IgD-negative memory B cell (primary cell): ENCODE data around the gene RFX8. TPM values are rescaled to one million over a fixed set of nuclear protein-coding genes. Genes with fewer than 3 reads are reported as not detected.
"Not testable (repeated sequence)": the region's sequence is repeated elsewhere in the genome, so short reads cannot be mapped to it uniquely, and the experiment has no call there.

Experiments
- H3K27ac Mint-ChIP-seq, 3 donors: one replicate each; pipeline ENCODE4 v1.8.0; 2020 to 2022; ENCODE audit warnings: mild to moderate bottlenecking in 3 of 3, mixed read lengths in 3 of 3, moderate library complexity in 1 of 3
- H3K27me3 Mint-ChIP-seq: one replicate; pipeline ENCODE4 v1.8.0; 2021; ENCODE audit warnings: mixed read lengths
- H3K36me3 Mint-ChIP-seq: one replicate; pipeline ENCODE4 v1.8.0; 2020; ENCODE audit warnings: mild to moderate bottlenecking, mixed read lengths
- H3K4me1 Mint-ChIP-seq, 3 donors: one replicate each; pipeline ENCODE4 v1.8.0; 2020 to 2022; ENCODE audit warnings: mixed read lengths in 3 of 3, mild to moderate bottlenecking in 1 of 3
- H3K4me3 Mint-ChIP-seq, 4 donors: one replicate each; pipeline ENCODE4 v1.8.0; 2020 to 2022; ENCODE audit warnings: mild to moderate bottlenecking in 4 of 4, mixed read lengths in 4 of 4, moderate library complexity in 3 of 4
- H3K9me3 Mint-ChIP-seq, 3 donors: one replicate each; pipeline ENCODE4 v1.8.0; 2020 to 2021; ENCODE audit warnings: mixed read lengths in 3 of 3, mild to moderate bottlenecking in 1 of 3
- polyA plus RNA-seq: library from polyadenylated mRNA; unstranded; fragments of 300-500 nt; fragmentation: Illumina TruSeq; gene quantifications from one replicate; pipeline ENCODE4 v1.2.3, GENCODE V29; 2021

The RFX8 gene
- polyA plus RNA-seq, 1 donor from 2014 or later: not detected

DNA sequence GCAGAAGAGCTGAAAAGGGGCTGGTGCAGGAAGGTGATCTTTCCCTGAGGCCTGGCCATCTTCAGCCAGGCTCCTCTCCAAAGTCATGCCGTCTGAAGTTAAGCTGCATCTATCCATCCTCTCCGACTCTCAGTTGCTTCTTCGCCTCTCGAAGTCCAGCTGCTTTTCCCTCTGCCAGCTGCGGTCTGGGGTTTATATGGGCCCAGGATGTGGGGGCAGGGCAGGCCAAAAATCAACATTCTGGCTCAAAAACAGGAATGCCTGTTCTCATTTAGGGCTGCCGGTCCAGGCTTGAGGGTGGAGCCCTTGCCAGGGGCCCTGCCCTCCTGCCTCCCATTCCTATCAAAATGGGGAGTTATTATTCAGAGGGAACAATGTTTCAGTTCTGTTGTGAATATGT lies 118.9 kb downstream of the RFX8 start:
- Mint-ChIP-seq H3K4me3 (no peak overlapping the region), H3K27me3 (peaks cover 2% of the 10 kb centered on the region), H3K9me3 (no peaks in the 10 kb centered on the region), H3K36me3 (no peaks in the 10 kb centered on the region), H3K27ac (no peak overlapping the region), H3K4me1 (peaks cover 9 to 13% (median 12%) of the 10 kb centered on the region in 3 donors)

DNA sequence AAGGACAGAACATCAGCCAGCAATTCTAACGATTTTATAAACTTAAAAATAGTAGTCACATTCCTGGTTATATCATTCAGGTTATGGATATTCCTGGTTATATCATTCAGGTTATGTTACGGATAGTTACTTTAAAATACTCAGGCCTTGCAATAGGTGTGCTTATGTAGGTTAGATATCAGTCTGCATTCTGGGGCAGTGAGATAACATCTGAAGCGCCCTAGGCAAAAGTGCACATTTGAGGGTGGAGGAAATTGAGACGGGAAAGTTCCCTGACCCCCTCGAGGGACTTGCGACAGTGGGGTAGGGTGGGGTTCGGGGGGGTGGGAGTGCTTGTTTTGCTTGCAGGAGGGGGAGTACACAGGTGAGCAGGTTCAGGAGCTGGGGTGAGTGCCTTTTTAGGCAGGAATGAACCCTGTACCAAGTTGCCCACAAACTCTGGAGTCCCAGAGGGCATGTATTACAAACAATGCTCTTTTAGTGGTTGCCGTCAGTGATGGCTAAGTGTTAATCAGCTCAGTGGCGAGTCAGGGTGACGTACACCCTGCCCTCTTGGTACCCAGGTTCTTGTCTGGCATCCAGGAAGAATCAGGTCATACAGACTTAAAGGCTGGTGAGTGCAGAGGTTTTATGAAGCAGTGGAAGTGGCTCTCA lies 119.4 kb downstream of the RFX8 start:
- peaks cover 6 to 14% (median 10%) of the 10 kb centered on the region in 3 donors for H3K4me1 Mint-ChIP-seq
- peak overlapping the region in 1 of 3 donors; percentile 33 for H3K27ac Mint-ChIP-seq
- H3K36me3 Mint-ChIP-seq: no peaks in the 10 kb centered on the region
- H3K27me3 Mint-ChIP-seq: peaks cover 2% of the 10 kb centered on the region
- no peak overlapping the region for H3K4me3 Mint-ChIP-seq
- no peaks in the 10 kb centered on the region for H3K9me3 Mint-ChIP-seq

DNA sequence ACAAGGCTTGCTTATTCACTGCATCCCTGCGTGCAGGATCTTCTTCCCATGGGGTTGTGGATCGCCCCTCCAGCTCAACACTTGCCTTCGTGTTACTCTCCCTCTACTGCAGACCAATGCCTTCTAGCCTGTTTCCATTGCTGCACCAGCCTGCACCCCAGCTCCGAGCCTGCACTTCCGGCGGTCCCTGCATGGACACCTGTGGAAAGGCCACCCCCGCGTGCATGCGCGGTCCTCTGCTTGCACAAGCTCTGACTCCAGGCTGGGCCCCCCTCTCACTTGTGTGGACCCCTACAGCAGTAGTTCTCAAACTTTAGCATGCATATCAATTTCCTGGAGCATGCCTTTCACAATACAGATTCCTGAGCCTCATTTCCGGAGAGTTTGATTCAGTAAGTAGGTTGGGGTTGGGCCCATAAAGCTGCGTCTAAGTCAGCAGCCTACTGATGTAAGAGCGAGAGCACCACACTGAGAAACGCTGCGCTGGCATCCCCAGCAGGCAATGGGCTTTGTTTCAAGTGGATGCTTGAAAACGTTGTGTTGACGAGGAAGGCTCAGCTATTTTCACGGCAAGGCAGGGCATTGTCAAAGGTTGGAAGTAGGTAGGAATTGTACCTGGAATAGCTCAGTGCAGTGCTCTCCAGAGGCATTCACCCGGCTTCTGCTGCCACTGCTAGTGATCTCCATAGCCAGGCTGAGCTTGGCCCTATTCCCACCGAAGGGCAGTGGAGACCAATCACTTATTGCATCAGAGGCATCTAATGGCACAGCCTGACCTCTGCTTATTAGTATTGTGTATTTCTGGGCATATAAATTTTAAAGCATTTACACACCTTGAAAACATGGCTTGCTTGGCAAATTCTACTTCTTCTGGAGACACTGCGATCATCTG lies 120.2 kb downstream of the RFX8 start:
- H3K27ac Mint-ChIP-seq: no peak overlapping the region
- H3K4me1 Mint-ChIP-seq: peaks cover 4 to 7% (median 5%) of the 10 kb centered on the region in 3 donors
- no peaks in the 10 kb centered on the region for H3K9me3 Mint-ChIP-seq
- no peaks in the 10 kb centered on the region for H3K36me3 Mint-ChIP-seq
- peaks cover 4% of the 10 kb centered on the region for H3K27me3 Mint-ChIP-seq
- peak overlapping the region in 1 of 4 donors; percentile 72 for H3K4me3 Mint-ChIP-seq

DNA sequence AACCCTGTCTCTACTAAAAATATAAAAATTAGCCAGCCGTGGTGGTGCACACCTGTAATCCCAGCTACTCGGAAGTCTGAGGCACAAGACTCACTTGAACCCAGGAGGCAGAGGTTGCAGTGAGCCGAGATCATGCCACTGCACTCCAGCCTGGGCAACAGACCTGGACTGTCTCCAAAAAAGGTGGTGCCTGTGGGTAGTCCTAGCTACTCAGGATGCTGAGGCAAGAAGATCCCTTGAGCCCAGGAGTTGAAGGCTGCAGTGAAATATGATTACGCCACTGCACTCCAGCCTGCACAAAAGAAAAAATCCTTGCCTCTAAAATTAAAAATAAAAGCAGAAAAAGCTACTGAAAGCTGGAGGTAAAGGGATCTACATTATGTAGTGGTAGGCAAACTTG lies 122.3 kb downstream of the RFX8 start:
- H3K4me3 Mint-ChIP-seq, H3K27me3 Mint-ChIP-seq, H3K9me3 Mint-ChIP-seq, H3K36me3 Mint-ChIP-seq, H3K4me1 Mint-ChIP-seq, H3K27ac Mint-ChIP-seq: not testable (repeated sequence)

DNA sequence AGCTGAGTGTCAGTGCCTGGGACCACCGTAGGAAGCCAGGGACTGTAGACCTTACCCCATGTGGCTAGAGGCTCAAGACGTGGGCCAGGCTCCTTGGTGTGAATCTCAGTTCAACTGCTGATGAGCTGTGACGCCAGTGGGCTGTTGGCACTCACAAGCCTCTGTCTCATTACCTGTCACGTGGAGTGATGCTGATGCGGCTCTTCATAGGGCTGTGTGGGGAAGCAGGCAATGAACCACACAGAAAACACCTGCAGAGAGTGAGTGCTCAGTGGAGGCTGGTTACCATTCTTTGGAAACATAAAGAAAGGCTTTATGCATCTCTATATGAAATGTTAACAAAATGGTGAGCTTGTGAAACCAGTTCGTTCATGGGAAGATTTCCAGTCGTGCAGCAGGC lies 123.7 kb downstream of the RFX8 start:
- peaks cover 4 to 7% (median 7%) of the 10 kb centered on the region in 3 donors for H3K4me1 Mint-ChIP-seq
- no peaks in the 10 kb centered on the region for H3K9me3 Mint-ChIP-seq
- H3K27ac Mint-ChIP-seq: no peak overlapping the region
- peaks cover 4% of the 10 kb centered on the region for H3K27me3 Mint-ChIP-seq
- no peak overlapping the region for H3K4me3 Mint-ChIP-seq
- H3K36me3 Mint-ChIP-seq: no peaks in the 10 kb centered on the region

DNA sequence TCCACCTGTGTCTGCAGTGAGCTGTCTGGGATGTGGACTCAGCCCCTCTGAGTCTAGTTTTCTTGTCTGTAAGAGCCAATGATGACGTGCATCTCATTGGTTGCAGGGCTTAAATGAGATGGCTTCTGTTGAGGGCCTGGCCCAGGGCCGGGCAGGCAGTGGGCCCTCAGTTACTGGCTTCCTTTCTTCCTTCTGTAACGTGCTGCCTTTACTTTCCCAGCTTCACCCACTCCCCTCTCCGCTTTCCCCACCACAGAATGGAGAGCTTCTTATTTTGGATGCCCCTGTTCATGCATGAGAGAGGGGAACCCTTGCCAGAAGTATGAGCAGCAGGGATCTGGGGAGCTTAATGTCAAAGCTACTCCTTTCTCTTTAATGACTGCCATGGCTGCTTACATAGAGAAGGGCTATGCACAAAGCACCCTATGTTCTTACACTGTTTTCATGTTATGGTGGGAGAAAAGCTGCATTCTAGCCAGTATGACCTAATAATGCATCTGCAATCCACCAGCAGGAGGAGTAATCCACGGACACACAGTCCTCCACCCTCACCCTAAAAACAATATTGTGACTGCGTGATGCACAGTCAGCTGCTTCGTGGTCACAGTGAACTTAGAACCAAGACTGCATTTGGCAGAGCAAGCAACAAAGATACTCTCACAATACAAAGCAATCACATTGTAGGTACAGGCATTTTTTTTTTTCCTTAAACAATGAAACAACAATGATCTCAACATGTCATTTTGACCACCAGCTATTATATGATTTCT lies 124.8 kb downstream of the RFX8 start:
- no peak overlapping the region for H3K27ac Mint-ChIP-seq

DNA sequence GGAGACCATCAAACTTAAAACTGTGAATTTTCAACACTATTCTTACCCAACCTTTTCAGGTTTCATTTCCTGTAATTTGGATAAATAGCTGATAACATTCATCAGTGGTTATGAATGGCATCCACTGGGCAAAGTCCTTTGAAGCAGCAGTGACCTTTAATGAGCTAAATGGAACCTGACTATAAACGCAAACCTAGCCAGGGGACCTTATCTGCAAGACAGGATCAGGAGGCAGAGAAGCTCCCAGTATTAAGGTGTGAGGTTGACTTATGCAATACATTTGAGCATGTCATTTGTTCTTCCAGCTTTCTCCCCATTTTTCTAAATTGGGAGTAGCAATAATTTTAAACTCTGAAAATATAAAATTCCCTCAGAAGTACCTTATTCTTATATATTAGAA lies 126.0 kb downstream of the RFX8 start:
- Mint-ChIP-seq H3K4me1 (peaks cover 4 to 9% (median 7%) of the 10 kb centered on the region in 3 donors), H3K4me3 (no peak overlapping the region), H3K27me3 (peaks cover 4% of the 10 kb centered on the region), H3K27ac (no peak overlapping the region), H3K9me3 (no peaks in the 10 kb centered on the region), H3K36me3 (no peaks in the 10 kb centered on the region)

More for the DNA sequence above, 124.8 kb downstream of the RFX8 start:
- H3K4me1 Mint-ChIP-seq: peaks cover 4 to 7% (median 7%) of the 10 kb centered on the region in 3 donors
- no peaks in the 10 kb centered on the region for H3K36me3 Mint-ChIP-seq
- H3K27me3 Mint-ChIP-seq: peaks cover 4% of the 10 kb centered on the region
- no peaks in the 10 kb centered on the region for H3K9me3 Mint-ChIP-seq
- H3K4me3 Mint-ChIP-seq: peak overlapping the region in 1 of 4 donors; percentile 51

Other genes with a start within 250 kb of the RFX8 start
- gene CNOT11, start 222.2 kb downstream of the RFX8 start, polyA plus RNA-seq: 46.8 TPM
- gene RNF149, start 166.4 kb downstream of the RFX8 start, polyA plus RNA-seq: 30.3 TPM
- 0.06 TPM for gene CREG2, start 87.6 kb downstream of the RFX8 start, polyA plus RNA-seq
- 9.3 TPM for gene MAP4K4, start 222.6 kb upstream of the RFX8 start, polyA plus RNA-seq